Right lobe of liver (tissue), 4 donors: ENCODE data around the gene MYO3B.

Experiments
- POLR2A ChIP-seq: fragments of 450-650 bp; IDR thresholded peaks from one replicate; pipeline ENCODE4 v1.6.1; 2017; ENCODE audit warnings: antibody characterized with exemption, mild to moderate bottlenecking
- TF ChIP-seq, protein P1 (sequence below), 4 donors: fragments of 200-600 bp in 3 of 4; fragments of 450-650 bp in 1 of 4; IDR thresholded peaks; one replicate each; pipeline versions ENCODE4 v1.5.1 to v1.8.0; 2016 to 2022; ENCODE audit warnings: antibody characterized with exemption in 4 of 4, mild to moderate bottlenecking in 2 of 4
- donor health status: DM: no; HTN: no; CAD: no.
- donor health status: DM: no; HTN: no; CAD: no.
- donor health status: DM: no; HTN: yes; CAD: no.

- TF ChIP-seq, protein P1, sequence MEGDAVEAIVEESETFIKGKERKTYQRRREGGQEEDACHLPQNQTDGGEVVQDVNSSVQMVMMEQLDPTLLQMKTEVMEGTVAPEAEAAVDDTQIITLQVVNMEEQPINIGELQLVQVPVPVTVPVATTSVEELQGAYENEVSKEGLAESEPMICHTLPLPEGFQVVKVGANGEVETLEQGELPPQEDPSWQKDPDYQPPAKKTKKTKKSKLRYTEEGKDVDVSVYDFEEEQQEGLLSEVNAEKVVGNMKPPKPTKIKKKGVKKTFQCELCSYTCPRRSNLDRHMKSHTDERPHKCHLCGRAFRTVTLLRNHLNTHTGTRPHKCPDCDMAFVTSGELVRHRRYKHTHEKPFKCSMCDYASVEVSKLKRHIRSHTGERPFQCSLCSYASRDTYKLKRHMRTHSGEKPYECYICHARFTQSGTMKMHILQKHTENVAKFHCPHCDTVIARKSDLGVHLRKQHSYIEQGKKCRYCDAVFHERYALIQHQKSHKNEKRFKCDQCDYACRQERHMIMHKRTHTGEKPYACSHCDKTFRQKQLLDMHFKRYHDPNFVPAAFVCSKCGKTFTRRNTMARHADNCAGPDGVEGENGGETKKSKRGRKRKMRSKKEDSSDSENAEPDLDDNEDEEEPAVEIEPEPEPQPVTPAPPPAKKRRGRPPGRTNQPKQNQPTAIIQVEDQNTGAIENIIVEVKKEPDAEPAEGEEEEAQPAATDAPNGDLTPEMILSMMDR (IDR thresholded peaks at IDR 0.05): no peak
- TF ChIP-seq POLR2A: no peak
These were observed 213.8 kb downstream of the MYO3B start for GRCh38 chr2:170391697-170392096.
